GM12874 (cell line): ENCODE data around the gene CD48.

Experiments used
- CTCF ChIP-seq: IDR thresholded peaks from 2 replicates; pipeline ENCODE4 v1.5.1; 2011; ENCODE audit warnings: low read depth, mild to moderate bottlenecking, control low read depth, low read length, moderate library complexity; ENCODE audit not compliant: insufficient read depth

Gene CD48

DNA sequence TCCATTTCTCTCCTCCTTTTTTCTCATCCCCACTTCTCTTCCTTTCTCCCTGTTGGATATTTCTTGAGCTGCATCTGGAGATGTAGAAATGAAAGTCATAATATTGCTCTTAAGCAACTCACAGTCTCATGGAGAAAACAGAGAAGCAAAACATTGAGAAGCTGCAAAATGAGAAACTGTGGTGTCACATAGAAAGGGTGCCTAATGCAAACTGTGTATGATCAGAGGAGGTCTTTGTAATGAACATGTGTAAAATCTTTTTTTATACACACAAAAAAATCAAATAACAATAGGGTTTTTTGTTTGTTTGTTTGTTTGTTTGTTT lies 15.7 kb upstream of the CD48 start:
- no peak for TF ChIP-seq CTCF

- TF ChIP-seq CTCF: peak; percentile 67
These were observed 15.1 kb upstream of the CD48 start for GRCh38 chr1:160726498-160727315.

DNA sequence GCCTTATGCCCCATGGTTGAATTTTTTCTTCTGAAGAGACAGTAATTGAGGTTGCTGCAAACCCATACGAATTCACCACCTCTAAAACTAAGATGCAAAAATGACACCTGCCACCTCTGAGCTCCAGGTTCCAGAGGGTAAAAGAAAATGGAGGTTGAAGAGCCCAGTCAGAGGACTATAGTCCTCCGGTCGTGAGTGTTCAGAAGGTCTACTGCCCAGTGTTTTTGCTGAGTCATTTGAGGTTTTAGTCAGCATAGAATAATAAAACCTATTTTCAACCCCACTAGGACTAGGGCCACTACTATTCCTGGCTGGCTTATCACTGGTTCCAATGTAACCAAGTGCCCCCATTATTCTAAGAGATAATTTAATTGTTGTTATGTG lies 14.5 kb upstream of the CD48 start:
- no peak for TF ChIP-seq CTCF

DNA sequence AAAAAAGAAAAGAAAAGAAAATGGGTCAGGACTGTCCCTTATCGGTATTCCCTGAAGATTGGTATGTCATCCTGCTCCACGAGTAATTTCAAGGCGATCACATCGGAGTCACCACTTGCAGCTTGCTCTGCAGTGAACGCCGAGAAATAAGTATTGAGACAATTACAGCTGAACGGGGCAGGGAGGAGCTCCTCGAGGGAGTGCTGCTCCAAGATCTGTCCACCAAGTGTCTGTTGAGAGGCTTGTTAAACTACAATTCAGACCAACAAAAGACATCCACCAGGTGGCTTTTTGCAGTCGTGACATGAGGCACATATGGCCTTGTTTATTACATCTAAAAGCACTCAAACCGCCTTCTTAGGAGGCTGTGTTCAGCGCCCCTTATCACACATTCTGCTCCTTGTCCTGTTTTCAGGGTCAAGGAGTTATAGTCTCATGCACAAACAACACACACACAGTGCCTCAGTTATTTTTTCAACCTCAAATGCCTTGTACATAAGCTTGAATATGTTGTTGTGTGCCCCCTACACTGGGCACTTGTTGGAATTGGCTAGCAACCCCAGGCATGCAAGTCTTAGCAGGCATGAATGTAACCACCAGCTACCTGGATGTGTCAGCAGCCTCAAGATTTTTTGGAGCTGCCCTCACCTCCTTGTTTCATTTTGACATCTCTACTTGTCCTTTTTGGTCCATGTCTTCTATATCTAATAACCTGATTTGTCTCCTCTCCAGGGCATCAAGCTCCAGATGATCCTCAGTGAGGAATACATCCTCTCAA lies 13.0 kb upstream of the CD48 start:
- peak; percentile 12; the same call in 1 of the 2 replicates for TF ChIP-seq CTCF

- no peak for TF ChIP-seq CTCF
These were observed 11.7 kb upstream of the CD48 start for GRCh38 chr1:160723332-160723731.

GRCh38 chr1:160722726-160723125 lies 11.1 kb upstream of the CD48 start:
- no peak for TF ChIP-seq CTCF

GRCh38 chr1:160721473-160721872 lies 9.9 kb upstream of the CD48 start:
- no peak for TF ChIP-seq CTCF
